ENCODE data around the gene NKD1.
"Not testable (repeated sequence)": the region's sequence is repeated elsewhere in the genome, so short reads cannot be mapped to it uniquely, and the experiment has no call there.

NKD1 gene, protein sequence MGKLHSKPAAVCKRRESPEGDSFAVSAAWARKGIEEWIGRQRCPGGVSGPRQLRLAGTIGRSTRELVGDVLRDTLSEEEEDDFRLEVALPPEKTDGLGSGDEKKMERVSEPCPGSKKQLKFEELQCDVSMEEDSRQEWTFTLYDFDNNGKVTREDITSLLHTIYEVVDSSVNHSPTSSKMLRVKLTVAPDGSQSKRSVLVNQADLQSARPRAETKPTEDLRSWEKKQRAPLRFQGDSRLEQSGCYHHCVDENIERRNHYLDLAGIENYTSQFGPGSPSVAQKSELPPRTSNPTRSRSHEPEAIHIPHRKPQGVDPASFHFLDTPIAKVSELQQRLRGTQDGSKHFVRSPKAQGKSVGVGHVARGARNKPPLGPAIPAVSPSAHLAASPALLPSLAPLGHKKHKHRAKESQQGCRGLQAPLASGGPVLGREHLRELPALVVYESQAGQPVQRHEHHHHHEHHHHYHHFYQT

DNA sequence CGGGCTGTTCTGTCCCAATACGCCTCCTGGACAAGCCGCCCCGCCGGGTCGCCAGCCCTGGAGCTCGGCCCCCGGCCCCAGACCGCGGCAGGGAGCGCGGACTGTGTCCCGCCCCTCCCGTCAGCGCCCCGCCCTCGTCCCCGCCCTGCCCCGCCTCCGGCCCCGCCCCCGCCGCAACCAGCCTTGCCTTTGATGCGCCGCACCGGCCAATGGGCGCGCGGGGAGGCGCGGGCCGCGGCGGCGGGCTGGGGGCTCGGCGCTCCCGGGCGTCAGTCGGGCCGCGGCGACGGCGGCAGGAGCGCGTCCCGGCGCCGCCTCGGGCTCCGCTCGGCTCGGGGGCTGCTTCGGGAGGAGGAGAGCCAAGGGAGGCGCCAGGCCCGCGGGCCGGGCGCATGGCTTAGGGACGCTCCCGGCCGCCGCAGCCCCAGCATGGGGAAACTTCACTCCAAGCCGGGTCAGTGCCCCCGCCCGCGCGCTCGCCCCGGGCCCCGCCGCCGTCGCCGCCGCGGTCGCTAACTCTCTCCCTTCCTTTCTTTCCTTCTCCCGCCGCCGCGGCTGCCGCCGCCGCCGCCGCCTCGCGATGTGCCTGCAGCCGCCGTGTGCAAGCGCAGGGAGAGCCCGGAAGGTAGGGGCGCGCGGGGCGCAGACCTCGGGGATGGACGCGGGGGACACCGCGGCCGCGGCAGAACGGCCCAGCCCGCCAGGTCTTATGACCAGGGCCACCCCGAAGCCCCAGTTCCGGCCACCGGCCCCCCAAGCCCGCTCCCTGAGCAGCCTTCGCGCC, at the start of gene NKD1:
Gene NKD1 (plus strand): TSS at position 272 of the 784 bp plus-strand sequence. CDS start 158 bp downstream, at position 430.
- peak; percentile 47 to 51 (median 49) for DNase-seq (ENCODE audit: low read depth in 2 of 3, low spot score in 2 of 3)

DNA sequence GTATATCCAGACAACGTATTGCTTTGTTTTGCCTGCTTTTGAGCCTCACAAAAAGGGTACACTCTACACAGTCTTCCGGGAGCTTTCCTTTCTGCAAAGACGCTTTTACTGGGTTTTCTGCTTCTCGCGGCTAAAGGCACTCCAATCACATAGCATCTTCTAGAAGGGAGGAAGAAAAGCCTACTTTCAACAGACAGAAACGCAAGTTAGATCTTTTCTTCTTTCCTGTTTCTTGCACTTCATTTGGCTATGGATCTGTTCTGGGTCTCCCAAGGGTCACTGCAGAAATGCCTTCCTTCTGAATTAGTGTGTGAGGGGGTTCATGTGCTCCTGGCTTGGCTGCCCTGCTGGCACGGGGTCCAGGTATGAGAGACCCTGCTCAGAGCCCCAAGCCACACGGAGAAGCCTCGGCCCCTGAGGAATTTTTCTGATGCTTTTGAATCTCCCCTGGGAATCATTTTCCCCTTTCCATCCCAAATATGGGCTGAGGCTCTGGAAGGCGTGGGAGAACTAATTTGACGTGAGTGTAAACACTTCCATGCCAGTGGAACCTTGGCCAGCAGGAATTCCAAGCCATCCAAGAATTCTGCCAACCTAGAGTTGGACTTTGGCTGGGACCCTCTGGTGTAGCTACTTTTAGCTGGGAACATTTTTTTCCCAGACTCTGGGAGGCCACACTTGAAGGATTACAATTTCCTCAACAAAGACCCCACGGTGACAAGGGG, 49.6 kb upstream of the NKD1 start:
- no peak for DNase-seq (ENCODE audit: low read depth in 2 of 3, low spot score in 2 of 3)

DNA sequence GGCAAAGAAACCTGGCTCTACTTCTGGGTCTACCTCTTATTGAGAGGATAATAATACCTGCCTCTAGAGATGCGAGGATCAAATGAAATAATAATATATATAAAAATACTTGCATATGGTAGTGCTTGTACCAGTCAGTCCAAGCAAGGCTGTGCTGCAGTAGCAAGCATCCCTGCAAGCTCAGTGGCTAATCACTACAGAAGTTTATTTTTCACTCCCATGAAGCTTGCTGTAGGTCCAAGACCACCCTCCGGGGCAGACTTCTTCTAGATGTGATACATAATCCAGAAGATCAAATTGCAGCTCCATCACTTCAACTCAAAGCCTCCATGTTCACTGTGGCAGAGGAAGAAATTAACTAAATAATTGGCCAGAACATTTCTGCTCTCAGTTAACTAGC, 48.9 kb upstream of the NKD1 start:
- DNase-seq (ENCODE audit: low read depth in 2 of 3, low spot score in 2 of 3), result no peak

DNA sequence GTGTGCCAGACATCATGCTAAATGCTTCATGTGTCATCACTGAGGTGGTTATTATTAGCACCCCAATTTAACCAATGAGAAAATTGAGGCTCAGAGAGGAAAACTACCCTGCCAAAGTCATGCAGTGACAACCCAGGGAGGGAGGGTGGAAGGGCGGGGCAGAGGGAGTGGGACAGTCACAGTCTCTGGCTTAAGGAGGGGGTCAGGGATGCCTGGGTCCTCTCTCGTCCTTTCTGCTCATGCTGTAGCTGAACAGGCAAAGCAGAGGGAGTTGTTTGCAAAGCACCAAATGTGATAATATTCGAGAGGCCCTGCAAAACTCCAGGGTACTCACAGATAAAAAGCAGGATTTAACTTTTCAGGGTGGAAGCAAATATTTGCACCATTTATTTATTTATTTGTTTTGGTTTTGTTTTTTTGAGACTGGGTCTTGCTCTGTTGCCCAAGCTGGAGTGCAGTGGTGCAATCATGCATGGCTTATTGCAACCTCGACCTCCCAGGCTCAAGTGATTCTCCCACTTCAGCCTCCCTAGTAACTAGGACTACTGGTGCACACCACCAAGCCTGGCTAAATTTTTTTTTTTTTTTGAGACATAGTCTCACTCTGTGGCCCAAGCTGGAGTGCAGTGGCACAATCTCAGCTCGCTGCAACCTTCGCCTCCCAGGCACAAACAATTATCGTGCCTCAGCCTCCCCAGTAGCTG, 47.9 kb upstream of the NKD1 start:
- no peak for DNase-seq (ENCODE audit: low read depth in 2 of 3, low spot score in 2 of 3)

DNA sequence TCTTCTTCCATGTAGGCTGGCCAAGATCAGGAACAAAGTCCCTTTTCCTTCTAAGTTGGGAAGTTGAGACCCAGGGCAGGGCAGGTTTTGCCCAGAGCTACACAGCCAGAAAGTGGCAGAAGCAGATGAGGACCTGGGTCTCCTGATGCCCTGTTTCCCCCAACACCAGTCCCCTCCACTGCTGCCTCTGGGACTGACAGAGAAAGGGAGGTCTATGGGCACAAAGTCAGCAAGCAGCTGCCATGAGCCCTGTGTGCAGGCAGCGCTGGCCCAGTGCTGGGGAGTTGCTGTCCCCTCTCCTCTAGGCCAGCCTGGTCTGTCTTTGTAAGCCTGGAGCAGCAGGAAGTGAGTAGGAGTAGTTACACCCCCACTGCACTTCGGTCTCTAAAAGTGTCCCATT, 46.9 kb upstream of the NKD1 start:
- DNase-seq (ENCODE audit: low read depth in 2 of 3, low spot score in 2 of 3), result no peak

DNA sequence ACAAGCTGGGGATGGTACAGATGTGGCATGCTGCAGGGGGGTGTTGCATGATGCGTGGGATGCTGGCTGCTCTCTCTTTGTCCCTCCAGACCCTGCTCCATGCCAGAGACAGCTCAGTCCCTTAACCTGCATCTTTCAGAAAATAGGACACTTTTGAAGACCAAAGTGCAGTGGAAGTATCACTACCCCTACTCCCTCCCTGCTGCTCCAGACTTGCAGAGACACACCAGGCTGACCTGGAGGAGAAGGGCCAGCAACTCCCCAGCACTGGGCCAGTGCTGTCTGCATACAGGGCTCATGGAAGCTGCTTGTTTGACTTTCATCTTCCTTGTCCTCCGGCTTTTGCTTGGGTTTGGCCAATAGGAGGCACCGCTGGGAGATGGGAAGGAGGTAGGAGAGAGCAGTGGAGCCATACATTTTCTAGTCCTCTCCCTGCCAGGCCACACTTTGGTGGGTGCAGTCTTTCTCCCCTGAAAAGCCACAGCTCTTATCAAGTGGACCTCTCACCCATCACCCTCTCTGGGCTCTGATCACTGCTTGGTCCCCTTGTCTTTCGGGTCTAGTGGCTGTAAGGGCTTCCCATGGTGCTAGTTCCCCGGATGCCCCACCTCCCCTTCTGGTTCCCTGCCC, 46.1 kb upstream of the NKD1 start:
- no peak for DNase-seq (ENCODE audit: low read depth in 2 of 3, low spot score in 2 of 3)

DNA sequence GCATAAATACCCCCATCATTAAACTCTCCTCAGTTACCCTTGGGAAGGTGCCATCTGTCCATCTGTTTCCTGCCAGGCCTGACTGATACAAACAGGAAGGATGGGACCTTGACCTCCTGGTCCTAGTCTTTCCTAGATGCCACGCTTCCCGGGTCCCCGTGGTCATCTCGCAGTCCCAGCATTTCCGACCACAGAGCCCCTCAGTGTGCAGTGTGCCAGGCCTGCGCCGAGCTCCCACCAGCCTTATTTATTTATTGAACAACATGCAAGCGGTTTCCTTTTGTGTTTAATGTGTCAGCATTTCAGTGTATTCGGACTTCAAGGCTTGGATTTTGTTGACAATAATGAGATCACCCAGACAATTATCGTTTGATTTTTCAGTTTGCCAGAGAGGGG, 45.6 kb upstream of the NKD1 start:
- no peak for DNase-seq (ENCODE audit: low read depth in 2 of 3, low spot score in 2 of 3)

DNA sequence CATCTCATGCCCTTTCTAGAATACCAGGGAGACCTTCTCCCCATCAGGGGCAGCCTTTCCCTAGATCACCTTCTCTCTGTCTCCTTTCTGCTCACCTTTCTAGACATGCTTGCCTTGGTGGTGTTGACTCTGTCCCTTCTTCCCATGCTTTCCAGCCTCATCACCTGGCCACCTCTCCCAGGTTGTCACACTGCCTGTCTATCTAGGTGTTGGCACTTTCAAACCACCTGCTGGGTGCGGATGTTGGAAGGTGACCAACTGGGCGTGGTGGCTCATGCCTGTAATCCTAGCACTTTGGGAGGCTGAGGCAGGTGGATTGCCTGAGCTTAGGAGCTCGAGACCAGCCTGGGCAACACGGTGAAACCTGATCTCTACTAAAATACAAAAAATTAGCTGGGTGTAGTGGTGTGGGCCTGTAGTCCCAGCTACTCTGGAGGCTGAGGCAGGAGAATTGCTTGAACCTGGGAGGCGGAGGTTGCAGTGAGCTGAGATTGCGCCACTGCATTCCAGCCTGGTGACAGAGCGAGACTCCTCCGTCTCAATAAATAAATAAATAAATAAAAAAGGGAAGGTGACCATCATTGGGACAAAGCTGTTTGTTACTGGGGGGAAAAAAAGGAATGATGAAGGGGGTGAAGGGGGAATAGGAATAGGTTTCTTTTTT, 44.2 kb upstream of the NKD1 start:
- DNase-seq (ENCODE audit: low read depth in 2 of 3, low spot score in 2 of 3), result not testable (repeated sequence)

DNA sequence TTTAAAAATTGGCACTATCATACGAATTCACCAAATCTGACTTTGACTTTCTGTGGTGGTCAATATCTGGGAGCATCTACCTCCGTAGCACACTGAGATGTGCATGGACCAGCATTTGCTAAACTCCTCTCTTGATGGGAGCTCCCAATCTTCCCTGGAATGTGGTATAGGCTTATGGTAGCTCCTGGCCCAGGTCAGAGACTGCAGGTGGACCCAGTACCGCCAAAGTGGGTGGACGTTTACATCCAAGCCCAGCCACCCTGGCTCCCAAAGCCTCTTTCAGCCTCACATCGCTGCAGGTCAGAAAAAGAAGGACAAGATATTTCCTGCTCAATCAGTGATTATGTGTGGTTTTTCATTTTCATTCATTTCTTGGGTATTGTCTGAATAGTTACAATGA, 43.1 kb upstream of the NKD1 start:
- no peak for DNase-seq (ENCODE audit: low read depth in 2 of 3, low spot score in 2 of 3)

DNA sequence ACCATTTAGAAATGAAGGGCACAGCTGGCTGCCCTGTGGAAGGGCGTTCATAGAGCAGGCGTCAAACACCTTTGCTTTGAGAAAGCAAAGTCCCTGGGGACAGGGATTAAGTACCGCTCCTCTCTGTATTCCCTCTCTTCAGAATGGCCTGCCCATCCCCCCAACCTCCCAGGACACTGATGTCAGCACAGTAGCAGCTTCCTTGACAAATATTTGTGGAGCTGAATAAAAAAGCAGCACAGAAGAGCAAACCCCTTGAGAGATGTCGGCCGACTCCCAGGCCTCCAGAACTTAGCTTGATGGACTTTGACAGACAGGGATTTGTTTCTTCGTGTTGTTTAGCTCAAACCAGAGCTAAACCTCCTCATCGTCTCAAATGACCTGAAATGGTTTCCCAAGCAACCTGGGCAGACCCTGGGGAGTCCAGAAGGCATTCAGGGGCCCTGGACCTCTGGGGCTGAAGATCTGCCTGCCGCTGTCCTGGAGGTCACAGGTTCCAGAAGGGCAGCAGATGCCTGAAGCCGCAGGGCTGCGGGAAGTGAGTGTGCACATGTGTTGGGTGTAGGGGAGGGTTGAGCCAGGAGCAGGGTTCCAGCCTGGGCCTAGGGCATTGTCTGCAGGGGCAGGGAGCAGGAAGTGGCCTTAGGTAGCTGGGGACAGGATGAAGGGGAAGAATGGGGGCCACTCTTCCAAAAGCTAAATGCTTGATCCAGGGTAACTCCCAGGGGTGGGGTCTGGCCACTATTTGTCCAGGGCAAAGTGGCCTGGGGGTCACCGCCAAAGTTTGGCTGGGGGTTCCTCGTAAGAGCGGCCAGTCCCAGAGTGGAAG, 42.3 kb upstream of the NKD1 start:
- DNase-seq (ENCODE audit: low read depth in 2 of 3, low spot score in 2 of 3), result no peak

DNA sequence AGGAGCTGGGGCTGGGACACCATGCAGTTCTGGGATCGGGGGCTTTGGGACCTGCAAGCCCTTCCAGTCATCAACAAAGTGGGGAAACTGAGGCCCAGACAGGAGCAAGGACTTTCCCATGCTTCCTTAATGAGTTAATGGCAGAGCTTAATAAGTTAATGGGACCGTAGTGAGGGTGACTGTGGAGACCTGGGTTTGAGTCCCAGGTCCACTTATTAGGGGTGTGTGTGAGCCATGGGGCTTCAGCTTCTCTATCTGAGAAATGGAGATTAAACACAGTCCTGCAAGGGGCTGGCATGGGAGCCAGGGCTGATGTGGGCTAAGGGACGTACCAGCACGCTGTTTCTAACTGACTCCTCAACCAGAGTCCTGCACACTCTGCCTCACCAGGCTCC, 41.7 kb upstream of the NKD1 start:
- no peak for DNase-seq (ENCODE audit: low read depth in 2 of 3, low spot score in 2 of 3)

DNA sequence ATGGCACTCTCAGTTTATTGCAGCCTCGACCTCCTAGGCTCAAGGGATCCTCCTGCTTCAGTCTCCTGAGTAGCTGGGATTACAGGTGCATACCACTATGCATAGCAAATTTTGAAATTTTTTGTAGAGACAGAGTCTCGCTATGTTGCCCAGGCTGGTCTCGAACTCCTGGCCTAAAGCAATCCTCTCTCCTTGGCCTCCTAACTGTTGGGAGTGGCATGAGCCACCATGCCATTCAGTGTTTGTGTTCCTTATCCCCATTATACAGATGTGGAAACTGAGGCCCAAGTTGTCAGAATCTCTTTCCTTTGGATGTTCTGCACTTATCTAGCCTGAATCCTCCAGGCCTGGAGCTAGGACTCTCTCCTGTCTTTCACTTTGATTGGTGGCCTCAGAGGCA, 40.8 kb upstream of the NKD1 start:
- no peak for DNase-seq (ENCODE audit: low read depth in 2 of 3, low spot score in 2 of 3)

DNA sequence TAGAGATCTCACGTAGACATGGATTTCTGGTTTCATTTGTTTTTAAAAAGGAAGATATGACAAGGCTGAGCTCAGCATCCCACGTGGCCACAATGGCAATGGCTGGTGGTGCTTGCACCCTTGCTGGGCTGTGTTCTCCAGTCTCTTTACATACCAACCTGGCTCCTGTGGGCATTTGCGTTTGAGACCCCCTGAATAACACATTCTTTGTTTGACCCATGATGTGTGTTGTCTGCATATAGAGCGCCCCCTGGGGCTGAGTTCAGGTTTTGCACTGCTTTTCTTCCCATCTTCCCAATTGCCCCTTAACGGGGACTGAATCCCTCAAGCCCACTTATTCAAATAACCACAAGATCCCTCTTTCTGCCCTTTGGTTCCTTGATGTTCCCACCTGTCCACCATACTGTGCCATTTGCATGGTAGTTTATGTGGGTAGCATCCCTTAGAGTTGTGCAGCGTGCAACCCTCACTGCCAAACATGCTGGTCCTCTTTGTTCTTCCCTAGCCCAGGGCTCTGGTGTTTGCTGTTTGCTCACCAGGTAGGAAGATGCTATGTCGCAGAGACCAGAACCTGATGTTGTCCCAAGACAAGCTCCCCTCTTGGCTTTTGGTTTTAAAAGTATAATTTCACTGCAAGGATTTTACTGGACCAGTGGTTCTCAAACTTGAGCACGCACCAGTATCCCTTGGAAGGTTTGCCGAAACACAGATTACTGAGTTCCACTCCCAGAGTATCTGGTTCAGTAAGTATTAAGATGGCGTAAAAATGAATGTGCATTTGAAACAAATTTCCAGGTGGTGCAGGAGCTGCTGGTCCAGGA, 38.5 kb upstream of the NKD1 start:
- peak in 1 of 3 experiments; percentile 33 for DNase-seq (ENCODE audit: low read depth in 2 of 3, low spot score in 2 of 3)

DNA sequence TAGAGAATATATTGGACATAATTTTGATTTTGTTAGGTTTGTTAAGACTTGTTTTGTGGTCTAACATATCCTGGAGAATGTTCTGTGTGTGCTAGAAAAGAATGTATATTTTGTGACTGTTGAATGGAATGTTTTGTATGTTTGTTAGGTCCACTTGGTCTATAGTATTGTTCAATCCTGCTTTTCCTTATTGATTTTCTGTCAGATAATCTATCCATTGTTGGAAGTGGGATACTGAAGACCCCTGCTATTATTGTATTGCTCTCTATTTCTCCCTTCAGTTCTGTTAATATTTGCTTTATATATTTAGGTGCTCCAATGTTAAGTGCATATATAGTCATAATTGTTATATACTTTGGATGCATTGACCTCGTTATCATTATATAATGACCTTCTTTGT, 33.0 kb upstream of the NKD1 start:
- no peak for DNase-seq (ENCODE audit: low read depth in 2 of 3, low spot score in 2 of 3)

DNA sequence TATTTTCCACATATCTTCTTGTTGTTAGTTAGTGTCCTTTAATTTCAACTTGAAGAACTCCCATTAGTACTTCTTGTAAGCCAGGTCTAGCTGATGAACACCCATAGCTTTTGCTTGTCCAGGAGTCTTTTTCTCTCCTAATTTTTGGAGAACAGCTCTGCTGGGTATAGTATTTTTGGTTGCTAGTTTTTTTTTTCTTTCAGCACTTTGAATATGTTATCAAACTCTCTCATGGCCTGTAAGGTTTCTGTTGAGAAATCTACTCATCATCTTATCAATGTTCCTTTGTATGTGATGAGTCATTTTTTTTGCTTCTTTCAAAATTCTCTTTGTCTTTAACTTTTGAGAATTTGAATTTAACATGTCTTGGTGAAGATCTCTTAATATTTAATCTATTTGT, 31.8 kb upstream of the NKD1 start:
- no peak for DNase-seq (ENCODE audit: low read depth in 2 of 3, low spot score in 2 of 3)

DNA sequence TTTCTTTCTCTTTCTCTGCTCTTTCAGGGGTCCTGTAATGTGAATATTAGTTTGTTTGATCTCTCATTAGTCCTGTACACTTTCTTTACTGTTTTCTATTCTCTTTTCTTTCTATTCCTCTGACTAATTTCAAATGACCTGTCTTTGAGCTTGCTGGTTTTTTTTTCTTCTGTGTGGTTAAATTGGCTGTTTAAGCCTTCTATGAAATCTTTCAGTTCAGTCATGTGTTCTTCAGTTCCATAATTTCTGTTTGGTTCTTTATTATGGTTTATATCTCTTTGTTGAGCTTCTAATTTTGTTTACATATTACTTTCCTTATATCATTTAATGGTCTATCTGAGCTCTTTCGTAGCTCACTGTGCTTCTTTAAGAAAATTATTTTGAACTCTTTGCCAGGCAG, 31.3 kb upstream of the NKD1 start:
- no peak for DNase-seq (ENCODE audit: low read depth in 2 of 3, low spot score in 2 of 3)

DNA sequence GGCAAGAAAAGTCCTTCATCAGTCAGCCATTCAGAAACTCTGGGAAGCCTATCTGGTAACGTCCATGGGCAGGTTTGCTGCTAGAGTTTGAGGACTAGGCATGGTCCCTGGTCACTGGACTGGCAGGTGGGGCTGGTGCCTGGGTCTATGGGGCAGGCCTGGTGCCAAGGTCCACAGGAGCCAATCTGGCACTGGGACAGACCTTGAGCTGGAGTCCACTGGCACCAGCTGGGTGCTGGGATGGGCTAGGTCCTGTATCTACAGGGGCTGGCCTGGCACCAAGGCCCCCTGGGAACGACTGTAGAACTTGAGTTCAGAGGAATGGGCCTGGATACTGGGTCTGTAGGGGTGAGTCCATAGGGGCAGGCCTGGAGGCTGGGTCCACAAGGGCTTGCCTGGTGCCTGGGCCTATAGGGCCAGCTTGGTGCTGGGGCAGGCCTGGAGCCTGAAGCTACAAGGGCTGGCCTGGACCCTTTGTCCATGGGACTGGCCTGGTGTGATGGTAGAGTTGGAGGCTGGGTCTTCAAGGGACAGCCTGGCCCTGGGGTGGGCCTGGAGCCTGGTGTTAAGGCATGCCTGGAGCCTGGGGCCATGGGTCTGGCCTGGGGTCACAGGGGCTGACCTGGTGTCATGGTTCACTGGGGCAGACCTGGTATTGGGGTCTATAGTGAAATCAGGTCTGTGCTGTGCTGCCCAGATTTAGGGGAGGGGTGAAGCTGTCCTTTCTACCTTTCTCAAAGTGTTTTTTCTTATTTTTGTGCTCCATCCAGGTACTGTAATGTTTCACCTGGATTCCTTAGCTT, 30.5 kb upstream of the NKD1 start:
- no peak for DNase-seq (ENCODE audit: low read depth in 2 of 3, low spot score in 2 of 3)

DNA sequence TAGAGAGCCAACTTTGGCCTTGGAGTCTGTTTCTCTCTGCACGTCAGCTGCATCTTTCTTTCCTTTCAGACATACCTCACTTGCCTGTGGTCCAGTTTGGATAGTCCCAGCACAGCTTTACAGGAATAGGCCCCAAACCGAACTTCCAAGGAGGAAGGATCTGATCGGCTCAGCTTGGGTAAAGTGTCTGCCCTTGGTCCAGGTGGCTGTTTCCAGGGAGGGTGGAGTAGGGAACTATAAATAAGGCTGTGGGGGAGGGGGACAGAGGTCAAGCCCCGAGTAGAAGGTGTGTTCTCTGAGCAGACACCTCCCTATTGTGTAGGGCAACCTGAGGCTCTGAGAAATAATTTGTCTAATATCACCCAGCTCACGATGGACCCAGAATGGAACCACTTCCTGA, 29.2 kb upstream of the NKD1 start:
- DNase-seq (ENCODE audit: low read depth in 2 of 3, low spot score in 2 of 3), result no peak
